Left colon (tissue), 2 donors: ENCODE measurements around the gene CARMIL1. TPM values are rescaled to one million over a fixed set of nuclear protein-coding genes. Genes with fewer than 3 reads are reported as not detected.
"Not testable (repeated sequence)": the region's sequence is repeated elsewhere in the genome, so short reads cannot be mapped to it uniquely, and the experiment has no call there.

Source experiments
- ATAC-seq: fragments of 200-7000 bp; cut with Tn5 transposase; one replicate; pipeline ENCODE4 v1.9.1; 2020; ENCODE audit warnings: mild to moderate bottlenecking, moderate library complexity
- DNase-seq, 2 donors: peaks; one replicate each; pipeline ENCODE4 v3.0.0-alpha.2; 2020
- intact Hi-C, 2 donors: fragments of 100-400 bp; cut with DNase I in 1 of 2; cut with micrococcal nuclease in 1 of 2; formaldehyde crosslinking; loops; one replicate each; pipeline versions ENCODE4 v1.11.2 to v1.14.0; 2022; cut with DNase I, micrococcal nuclease
- total RNA-seq, 2 donors: library from RNA; stranded (reverse); fragmentation: NEBNext Ultra II Directional; extraction: Animal tissue kit (Norgen Biotek cat#: 25700); gene quantifications; one replicate each; pipeline ENCODE4 v1.2.1, GENCODE V29; 2021
- donor health status: DM: no; HTN: no; CAD: no.
- donor health status: DM: yes; HTN: yes; CAD: no.

Gene CARMIL1
- total RNA-seq, 2 donors from 2014 or later: 56.3 to 58.7 TPM

- DNase-seq (no peak), ATAC-seq (no peak)
- intact Hi-C loops: no loop called here
These were observed 274.3 kb downstream of the CARMIL1 start for GRCh38 chr6:25553502-25553901.

DNA sequence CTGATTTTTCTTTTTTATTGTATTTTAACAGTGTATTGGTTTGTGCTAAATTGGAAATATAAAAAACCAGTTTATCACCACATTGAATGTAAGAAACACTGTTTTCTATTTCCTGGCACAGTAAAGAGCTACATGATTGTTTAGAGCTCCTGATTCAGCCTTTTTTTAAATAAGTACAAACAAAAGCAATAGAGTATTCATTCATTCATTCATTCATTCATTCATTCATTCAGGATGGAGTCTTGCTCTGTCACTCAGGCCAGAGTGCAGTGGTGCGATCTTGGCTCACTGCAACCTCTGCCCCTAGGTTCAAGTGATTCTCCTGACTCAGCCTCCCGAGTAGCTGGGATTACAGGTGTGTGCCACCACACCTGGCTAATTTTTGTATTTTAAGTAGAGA is 276.0 kb downstream of the CARMIL1 start:
- DNase-seq (no peak), ATAC-seq (no peak)
- intact Hi-C loops: no loop called here

DNA sequence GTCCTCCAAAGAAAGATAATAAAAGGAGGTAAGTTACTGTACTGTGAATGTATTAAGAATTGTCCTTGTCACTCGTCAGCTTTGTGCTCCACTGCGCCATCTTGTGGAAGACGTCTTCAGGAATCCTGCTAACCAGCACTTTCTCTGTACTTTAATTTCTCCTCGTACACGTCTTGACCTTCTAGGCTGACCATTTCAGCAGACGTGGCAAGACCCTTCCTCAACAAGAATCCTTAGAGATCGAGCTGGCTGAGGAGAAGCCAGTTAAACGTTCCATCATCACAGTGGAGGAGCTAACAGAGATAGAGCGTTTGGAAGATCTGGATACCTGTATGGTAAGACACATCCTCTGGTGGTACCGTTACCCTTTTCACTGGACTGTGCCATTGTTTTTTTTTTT is 277.3 kb downstream of the CARMIL1 start:
- peak; percentile 54 to 90 for DNase-seq
- intact Hi-C loops: no loop called here
- ATAC-seq: peak; percentile 77

- DNase-seq: no peak
- intact Hi-C loops: no loop called here
- ATAC-seq: no peak
These were observed 279.1 kb downstream of the CARMIL1 start for GRCh38 chr6:25558155-25558817.

DNA sequence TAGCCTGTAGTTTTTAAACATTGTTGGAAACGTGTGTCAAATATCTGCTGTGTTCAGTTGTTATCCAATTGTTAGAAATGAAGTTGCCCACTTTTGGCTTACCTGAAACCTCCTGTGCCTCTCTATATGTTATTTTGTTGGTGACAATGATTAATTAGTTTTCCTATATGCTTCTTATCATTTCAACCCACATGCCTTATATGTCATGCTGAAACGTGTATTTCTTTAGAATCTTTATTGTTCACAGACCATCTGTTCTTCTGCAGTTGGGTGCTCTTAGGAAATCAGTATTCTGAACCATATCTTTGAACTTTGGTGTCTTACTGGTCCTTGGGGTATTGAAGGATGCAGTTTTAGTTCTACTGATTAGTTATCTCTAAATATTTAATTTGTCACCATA is 281.7 kb downstream of the CARMIL1 start:
- intact Hi-C loops: no loop called here
- DNase-seq (no peak), ATAC-seq (no peak)

DNA sequence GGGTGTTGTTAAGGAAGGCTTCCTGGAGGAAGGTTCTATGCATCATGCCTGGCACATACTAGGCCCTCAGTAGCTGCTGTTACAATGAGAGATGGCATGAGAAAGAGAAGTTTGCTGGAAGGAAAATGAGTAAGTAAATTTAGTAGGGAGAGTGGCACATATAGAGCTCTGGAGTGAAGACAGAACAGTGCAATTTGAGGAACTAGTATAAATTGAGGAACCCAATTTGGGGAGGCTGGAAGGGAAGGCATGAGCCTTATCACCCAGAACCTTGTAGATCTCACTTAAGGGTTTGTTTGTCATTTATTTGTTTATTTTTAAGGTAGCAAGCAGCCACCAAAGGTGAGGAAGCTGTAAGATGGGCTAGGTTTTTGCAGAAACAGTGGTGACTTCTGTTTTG is 285.8 kb downstream of the CARMIL1 start:
- intact Hi-C loops: no loop called here
- ATAC-seq (no peak), DNase-seq (no peak)

DNA sequence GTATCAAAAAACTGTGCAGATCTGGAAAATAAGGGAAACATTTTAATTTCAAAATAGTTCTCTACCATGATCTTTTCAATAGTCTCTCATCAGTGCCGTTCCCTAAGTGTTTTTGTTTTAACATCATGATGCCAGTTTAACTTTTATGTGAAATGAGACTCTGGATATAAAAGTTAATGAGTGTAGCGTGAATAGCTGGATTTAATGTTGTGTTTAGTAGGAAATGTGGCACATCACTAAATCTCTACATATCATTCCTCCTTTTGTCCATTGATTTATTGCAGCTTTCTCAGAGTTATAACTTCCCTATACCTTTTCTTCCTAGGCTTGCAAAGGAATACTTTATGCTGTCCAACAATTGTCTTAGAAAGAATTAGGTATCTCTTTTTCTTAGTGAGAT is 291.4 kb downstream of the CARMIL1 start:
- intact Hi-C loops: no loop called here
- DNase-seq: no peak
- ATAC-seq: no peak

GRCh38 chr6:25576919-25577318 is 297.7 kb downstream of the CARMIL1 start:
- intact Hi-C loops: no loop called here
- ATAC-seq (no peak), DNase-seq (no peak)

GRCh38 chr6:25578538-25578937 is 299.4 kb downstream of the CARMIL1 start:
- DNase-seq (no peak), ATAC-seq (no peak)
- intact Hi-C loops: no loop called here

DNA sequence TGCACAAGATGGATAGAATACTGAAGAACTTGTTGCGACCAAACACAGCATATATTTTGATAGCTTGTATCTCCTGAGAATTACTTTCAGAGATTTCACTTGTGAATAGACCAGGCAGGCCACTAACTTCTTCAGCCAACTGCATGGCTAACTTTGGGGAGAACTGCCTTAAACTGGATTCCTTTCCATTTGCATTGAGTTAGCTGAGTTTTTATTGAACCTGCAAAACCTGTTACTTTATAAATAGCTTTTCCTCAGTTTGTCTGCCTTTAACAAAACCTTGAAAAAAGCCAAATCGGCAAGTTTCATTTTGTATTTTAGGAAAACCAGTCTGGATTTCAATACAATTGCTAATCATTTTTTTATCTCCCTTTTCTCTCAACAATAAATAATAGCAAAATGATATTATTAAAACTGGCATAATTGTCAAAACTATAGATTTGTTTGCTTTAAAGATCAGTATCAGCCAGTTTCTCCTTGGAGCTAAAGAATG is 300.3 kb downstream of the CARMIL1 start:
- ATAC-seq (no peak), DNase-seq (no peak)
- intact Hi-C loops: no loop called here

GRCh38 chr6:25579902-25580495 is 300.8 kb downstream of the CARMIL1 start:
- DNase-seq (no peak), ATAC-seq (no peak)
- intact Hi-C loops: no loop called here

- ATAC-seq: no peak
- intact Hi-C loops: no loop called here
- DNase-seq: no peak
These were observed 302.9 kb downstream of the CARMIL1 start for GRCh38 chr6:25582101-25582500.

DNA sequence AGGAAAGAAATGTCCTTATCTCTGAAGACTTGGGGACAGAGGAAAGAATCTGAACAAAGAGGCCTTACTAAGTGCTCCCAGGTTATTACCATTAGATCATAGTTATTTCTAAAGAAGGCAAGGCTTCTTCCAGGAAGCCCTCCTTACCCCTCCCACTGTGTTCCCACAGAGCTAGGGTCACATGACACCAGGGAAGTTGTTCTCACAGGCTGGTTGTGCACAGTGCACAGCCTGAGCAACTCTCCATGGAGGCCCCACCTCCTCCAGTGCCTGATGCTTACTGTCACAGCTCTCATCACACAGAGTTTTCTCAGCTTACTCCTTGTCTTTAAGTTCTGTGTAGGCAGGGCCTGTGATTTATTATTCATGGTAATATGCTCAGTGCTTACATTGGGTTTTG is 303.9 kb downstream of the CARMIL1 start:
- no peak for ATAC-seq
- intact Hi-C loops: no loop called here
- DNase-seq: no peak

GRCh38 chr6:25583906-25584305 is 304.7 kb downstream of the CARMIL1 start:
- DNase-seq: no peak
- no peak for ATAC-seq
- intact Hi-C loops: no loop called here

DNA sequence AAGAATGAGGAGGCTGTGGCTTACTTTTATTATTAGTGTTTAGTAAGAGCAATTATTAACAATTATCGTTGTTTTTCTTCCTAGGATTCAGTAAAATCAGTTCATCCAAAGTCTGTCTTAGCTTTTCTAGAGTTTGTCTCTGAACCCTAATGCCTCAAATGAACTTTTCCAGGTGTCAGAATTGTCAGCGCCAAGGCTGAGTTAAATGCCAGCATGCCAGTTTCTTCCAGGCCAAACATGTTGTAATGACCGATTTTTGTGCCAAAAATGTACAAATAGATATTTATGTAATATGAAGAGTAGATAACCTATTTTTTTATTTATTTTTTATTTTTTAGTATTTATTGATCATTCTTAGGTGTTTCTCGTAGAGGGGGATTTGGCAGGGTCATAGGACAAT is 306.1 kb downstream of the CARMIL1 start:
- DNase-seq (no peak), ATAC-seq (no peak)
- intact Hi-C loops: no loop called here

GRCh38 chr6:25586119-25586518 is 306.9 kb downstream of the CARMIL1 start:
- ATAC-seq, intact Hi-C loops, DNase-seq: not testable (repeated sequence)

- ATAC-seq (no peak), DNase-seq (no peak)
- intact Hi-C loops: no loop called here
These were observed 307.8 kb downstream of the CARMIL1 start for GRCh38 chr6:25586927-25587326.

- DNase-seq (no peak), ATAC-seq (no peak)
- intact Hi-C loops: no loop called here
These were observed 311.8 kb downstream of the CARMIL1 start for GRCh38 chr6:25590986-25591385.

- intact Hi-C loops: no loop called here
- ATAC-seq: no peak
These were observed 318.0 kb downstream of the CARMIL1 start for GRCh38 chr6:25596928-25597818.

GRCh38 chr6:25599516-25600085 is 320.4 kb downstream of the CARMIL1 start:
- no peak for ATAC-seq
- intact Hi-C loops: no loop called here
- DNase-seq: no peak

More at GRCh38 chr6:25596928-25597818, 318.0 kb downstream of the CARMIL1 start:
- no peak for DNase-seq
